Measurements from ENCODE around the gene BMPR1A.

GRCh38 chr10:86914734-86915133, 158.3 kb downstream of the BMPR1A start:
- TF ChIP-seq ZNF121 (CRISPR knock-in tag; IDR thresholded peaks at IDR 0.05) = no peak
- TF ChIP-seq, protein P1, sequence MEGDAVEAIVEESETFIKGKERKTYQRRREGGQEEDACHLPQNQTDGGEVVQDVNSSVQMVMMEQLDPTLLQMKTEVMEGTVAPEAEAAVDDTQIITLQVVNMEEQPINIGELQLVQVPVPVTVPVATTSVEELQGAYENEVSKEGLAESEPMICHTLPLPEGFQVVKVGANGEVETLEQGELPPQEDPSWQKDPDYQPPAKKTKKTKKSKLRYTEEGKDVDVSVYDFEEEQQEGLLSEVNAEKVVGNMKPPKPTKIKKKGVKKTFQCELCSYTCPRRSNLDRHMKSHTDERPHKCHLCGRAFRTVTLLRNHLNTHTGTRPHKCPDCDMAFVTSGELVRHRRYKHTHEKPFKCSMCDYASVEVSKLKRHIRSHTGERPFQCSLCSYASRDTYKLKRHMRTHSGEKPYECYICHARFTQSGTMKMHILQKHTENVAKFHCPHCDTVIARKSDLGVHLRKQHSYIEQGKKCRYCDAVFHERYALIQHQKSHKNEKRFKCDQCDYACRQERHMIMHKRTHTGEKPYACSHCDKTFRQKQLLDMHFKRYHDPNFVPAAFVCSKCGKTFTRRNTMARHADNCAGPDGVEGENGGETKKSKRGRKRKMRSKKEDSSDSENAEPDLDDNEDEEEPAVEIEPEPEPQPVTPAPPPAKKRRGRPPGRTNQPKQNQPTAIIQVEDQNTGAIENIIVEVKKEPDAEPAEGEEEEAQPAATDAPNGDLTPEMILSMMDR (IDR thresholded peaks at IDR 0.05) = no peak
- TF ChIP-seq FOXJ3 (CRISPR knock-in tag; IDR thresholded peaks at IDR 0.05; ENCODE audit: borderline replicate concordance) = no peak
- TF ChIP-seq, protein P2, sequence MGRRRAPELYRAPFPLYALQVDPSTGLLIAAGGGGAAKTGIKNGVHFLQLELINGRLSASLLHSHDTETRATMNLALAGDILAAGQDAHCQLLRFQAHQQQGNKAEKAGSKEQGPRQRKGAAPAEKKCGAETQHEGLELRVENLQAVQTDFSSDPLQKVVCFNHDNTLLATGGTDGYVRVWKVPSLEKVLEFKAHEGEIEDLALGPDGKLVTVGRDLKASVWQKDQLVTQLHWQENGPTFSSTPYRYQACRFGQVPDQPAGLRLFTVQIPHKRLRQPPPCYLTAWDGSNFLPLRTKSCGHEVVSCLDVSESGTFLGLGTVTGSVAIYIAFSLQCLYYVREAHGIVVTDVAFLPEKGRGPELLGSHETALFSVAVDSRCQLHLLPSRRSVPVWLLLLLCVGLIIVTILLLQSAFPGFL (CRISPR knock-in tag; IDR thresholded peaks at IDR 0.05; ENCODE audit: borderline replicate concordance) = no peak
- TF ChIP-seq TEAD4 (CRISPR knock-in tag; IDR thresholded peaks at IDR 0.05) = no peak
- TF ChIP-seq AFF4 (CRISPR knock-in tag; IDR thresholded peaks at IDR 0.05; ENCODE audit: borderline replicate concordance) = no peak
